Caco-2 (cell line): ENCODE data around the gene BRICD5. TPM values are rescaled to one million over a fixed set of nuclear protein-coding genes. Genes with fewer than 3 reads are reported as not detected.

ENCODE experiments used
- BruUV-seq: library from RNA; stranded (reverse); fragments of 400-500 nt; replicated peaks from 2 replicates; lab custom pipeline; 2021; lab: Mats Ljungman, UMichigan
- CTCF ChIA-PET: fragments of 300-600 bp; sonication (Branson Sonifier 250); formaldehyde crosslinking; loops from one replicate; lab custom pipeline; 2022; ENCODE audit warnings: antibody characterized with exemption; lab: Charles Lee
- POLR2A ChIA-PET: fragments of 300-600 bp; sonication (Branson Sonifier 250); formaldehyde crosslinking; loops from one replicate; lab custom pipeline; 2022; ENCODE audit warnings: antibody characterized with exemption; lab: Charles Lee
- DNase-seq, 2 experiments: peaks; one replicate each; pipeline versions ENCODE4 v3.0.0 to v3.0.0-alpha.2; 2020 to 2022
- H3K27me3 ChIP-seq: replicated peaks from 2 replicates; pipeline ENCODE4 v1.6.0; 2011; ENCODE audit warnings: low read length; ENCODE audit not compliant: control insufficient read depth, insufficient read depth
- H3K36me3 ChIP-seq: 2 replicates; pipeline ENCODE4 v1.5.1; 2011; ENCODE audit warnings: low read length; ENCODE audit not compliant: control insufficient read depth, insufficient read depth
- H3K4me1 ChIP-seq: fragments of 250-450 bp; sonication (Bioruptor Pico); 2 replicates; pipeline ENCODE4 v1.5.1; 2020; ENCODE audit warnings: mild to moderate bottlenecking
- H3K4me3 ChIP-seq: 2 replicates; pipeline ENCODE4 v1.5.1; 2011; ENCODE audit warnings: low read depth, mild to moderate bottlenecking, control low read depth, low read length
- H3K9me3 ChIP-seq: fragments of 250-450 bp; sonication (Bioruptor Pico); 2 replicates; pipeline ENCODE4 v1.5.1; 2020; ENCODE audit warnings: mild to moderate bottlenecking, moderate library complexity
- H3K27ac Mint-ChIP-seq: one replicate; pipeline ENCODE4 v1.8.0; 2022; ENCODE audit warnings: mixed read lengths; ENCODE audit not compliant: unreplicated experiment
- H3K27me3 Mint-ChIP-seq: one replicate; pipeline ENCODE4 v1.8.0; 2022; ENCODE audit warnings: mixed read lengths; ENCODE audit not compliant: insufficient read depth, unreplicated experiment
- H3K36me3 Mint-ChIP-seq: one replicate; pipeline ENCODE4 v1.8.0; 2022; ENCODE audit warnings: mild to moderate bottlenecking, mixed read lengths; ENCODE audit not compliant: insufficient read depth, unreplicated experiment
- H3K4me1 Mint-ChIP-seq: one replicate; pipeline ENCODE4 v1.8.0; 2022; ENCODE audit warnings: low read depth, mixed read lengths; ENCODE audit not compliant: unreplicated experiment
- H3K4me3 Mint-ChIP-seq: one replicate; pipeline ENCODE4 v1.8.0; 2022; ENCODE audit warnings: mild to moderate bottlenecking, moderate library complexity, mixed read lengths; ENCODE audit not compliant: unreplicated experiment
- H3K9me3 Mint-ChIP-seq: one replicate; pipeline ENCODE4 v1.8.0; 2022; ENCODE audit warnings: mixed read lengths; ENCODE audit not compliant: unreplicated experiment
- CTCF ChIP-seq, 2 experiments: fragments of 200-600 bp in 1 of 2; IDR thresholded peaks; 1 replicate in 1 of 2; 2 replicates in 1 of 2; pipeline versions ENCODE4 v1.5.1 to v1.8.0; 2011 to 2022; ENCODE audit warnings: antibody characterized with exemption in 1 of 2, control low read depth in 1 of 2, inconsistent platforms in 1 of 2, low read depth in 1 of 2, low read length in 1 of 2, mild to moderate bottlenecking in 1 of 2, moderate library complexity in 1 of 2; ENCODE audit not compliant: insufficient read depth in 1 of 2, severe bottlenecking in 1 of 2, unreplicated experiment in 1 of 2
- intact Hi-C: fragments of 100-400 bp; cut with micrococcal nuclease; formaldehyde crosslinking; loops from one replicate; pipeline ENCODE4 v1.10.0; 2022; ENCODE audit not compliant: unreplicated experiment
- total RNA-seq: library from RNA; stranded (reverse); gene quantifications from 2 replicates; pipeline ENCODE4 v1.2.3, GENCODE V29; 2022

The BRICD5 gene
- total RNA-seq, 1 experiment from 2014 or later: 10.0 TPM

- Histone ChIP-seq H3K9me3 (no peaks in the 10 kb centered on the region), H3K36me3 (no peaks in the 10 kb centered on the region; the same call in 1 of the 2 replicates), H3K4me1 (peaks cover 9% of the 10 kb centered on the region), H3K4me3 (no peak overlapping the region), H3K27me3 (no peaks in the 10 kb centered on the region)
- ChIA-PET CTCF (interaction anchor here (0.9 to 3.8 kb wide), 8 partner anchors 16 to 307 kb away, joined by 3 to 29 read pairs (median 6); partner anchors contain the start of genes BRICD5, ECI1 and PGP), POLR2A (interaction anchor here (0.5 to 1.5 kb wide), 4 partner anchors 39 to 253 kb away, joined by 3 to 12 read pairs (median 8); partner anchors contain the start of genes ECI1 and TRAF7)
- TF ChIP-seq CTCF (IDR thresholded peaks at IDR 0.05; ENCODE audit: insufficient read depth in 1 of 2, low read depth in 1 of 2, low read length in 1 of 2, severe bottlenecking in 1 of 2, unreplicated experiment in 1 of 2): no peak
- H3K36me3 Mint-ChIP-seq: no peaks in the 10 kb centered on the region
- DNase-seq: no peak
- no peaks in the 10 kb centered on the region for H3K4me1 Mint-ChIP-seq
- no peaks in the 10 kb centered on the region for H3K9me3 Mint-ChIP-seq
- H3K27me3 Mint-ChIP-seq: no peaks in the 10 kb centered on the region
- no peak overlapping the region for H3K4me3 Mint-ChIP-seq
- no TSS peak for BruUV-seq
- H3K27ac Mint-ChIP-seq: no peak overlapping the region
- intact Hi-C loops: loop anchor here (2.0 kb wide), 2 partner anchors 59 to 307 kb away; no protein-coding TSS in a partner anchor
These were observed 16.4 kb downstream of the BRICD5 start for GRCh38 chr16:2194166-2194834.

- no peaks in the 10 kb centered on the region for H3K4me1 Mint-ChIP-seq
- H3K9me3 Mint-ChIP-seq: no peaks in the 10 kb centered on the region
- no peak overlapping the region for H3K4me3 Mint-ChIP-seq
- intact Hi-C loops: no loop called here
- BruUV-seq: no TSS peak
- ChIA-PET CTCF (no interaction called here), POLR2A (no interaction called here)
- Histone ChIP-seq H3K36me3 (no peaks in the 10 kb centered on the region; the same call in 1 of the 2 replicates), H3K9me3 (no peaks in the 10 kb centered on the region), H3K4me1 (peaks cover 9% of the 10 kb centered on the region), H3K4me3 (no peak overlapping the region), H3K27me3 (no peaks in the 10 kb centered on the region)
- H3K27ac Mint-ChIP-seq: no peak overlapping the region
- no peaks in the 10 kb centered on the region for H3K27me3 Mint-ChIP-seq
- H3K36me3 Mint-ChIP-seq: no peaks in the 10 kb centered on the region
- no peak for DNase-seq
- TF ChIP-seq CTCF (IDR thresholded peaks at IDR 0.05; ENCODE audit: insufficient read depth in 1 of 2, low read depth in 1 of 2, low read length in 1 of 2, severe bottlenecking in 1 of 2, unreplicated experiment in 1 of 2): no peak
These were observed 19.3 kb downstream of the BRICD5 start for GRCh38 chr16:2191446-2191706.

- no peaks in the 10 kb centered on the region for H3K27me3 ChIP-seq
- BruUV-seq: no TSS peak
- no peak overlapping the region for H3K4me3 ChIP-seq
- ChIA-PET POLR2A (no interaction called here), CTCF (interaction anchor here (0.5 kb wide), 1 partner anchor 361 kb away, joined by 10 read pairs; no protein-coding TSS in a partner anchor)
- H3K4me1 Mint-ChIP-seq: no peaks in the 10 kb centered on the region
- H3K27me3 Mint-ChIP-seq: no peaks in the 10 kb centered on the region
- no peak for TF ChIP-seq CTCF (IDR thresholded peaks at IDR 0.05; ENCODE audit: insufficient read depth in 1 of 2, low read depth in 1 of 2, low read length in 1 of 2, severe bottlenecking in 1 of 2, unreplicated experiment in 1 of 2)
- H3K9me3 ChIP-seq: no peaks in the 10 kb centered on the region
- no peak for DNase-seq
- H3K4me1 ChIP-seq: peaks cover 9% of the 10 kb centered on the region
- H3K9me3 Mint-ChIP-seq: no peaks in the 10 kb centered on the region
- no peak overlapping the region for H3K27ac Mint-ChIP-seq
- no peak overlapping the region for H3K4me3 Mint-ChIP-seq
- no peaks in the 10 kb centered on the region for H3K36me3 Mint-ChIP-seq
- no peaks in the 10 kb centered on the region; the same call in 1 of the 2 replicates for H3K36me3 ChIP-seq
- intact Hi-C loops: no loop called here
These were observed 19.8 kb downstream of the BRICD5 start for GRCh38 chr16:2190659-2191445.
